C4-2B (cell line): ENCODE measurements around the gene METTL1.

Experiments
- CTCF ChIP-seq: fragments of 450-650 bp; conservative IDR thresholded peaks from 2 replicates; pipeline ENCODE4 v1.5.1; 2017; ENCODE audit warnings: mild to moderate bottlenecking
- ZFX ChIP-seq: fragments of 450-650 bp; IDR thresholded peaks from 2 replicates; pipeline ENCODE4 v1.6.1; 2017

- TF ChIP-seq CTCF, result no peak
- no peak for TF ChIP-seq ZFX
Observed at GRCh38 chr12:57724003-57724935, 47.6 kb downstream of the METTL1 start.
